NCI-H2196 (cell line): ENCODE data around the gene KIRREL3.
A peak's percentile ranks its signal among the peaks of the same experiment; 100 is the strongest.

ENCODE experiments used
- DNase-seq: peaks from one replicate; lab custom pipeline; 2025; ENCODE audit not compliant: unreplicated experiment; lab: John Stamatoyannopoulos, UW

Gene KIRREL3

GRCh38 chr11:126459691-126460281, 540.8 kb downstream of the KIRREL3 start:
- no peak for DNase-seq

DNA sequence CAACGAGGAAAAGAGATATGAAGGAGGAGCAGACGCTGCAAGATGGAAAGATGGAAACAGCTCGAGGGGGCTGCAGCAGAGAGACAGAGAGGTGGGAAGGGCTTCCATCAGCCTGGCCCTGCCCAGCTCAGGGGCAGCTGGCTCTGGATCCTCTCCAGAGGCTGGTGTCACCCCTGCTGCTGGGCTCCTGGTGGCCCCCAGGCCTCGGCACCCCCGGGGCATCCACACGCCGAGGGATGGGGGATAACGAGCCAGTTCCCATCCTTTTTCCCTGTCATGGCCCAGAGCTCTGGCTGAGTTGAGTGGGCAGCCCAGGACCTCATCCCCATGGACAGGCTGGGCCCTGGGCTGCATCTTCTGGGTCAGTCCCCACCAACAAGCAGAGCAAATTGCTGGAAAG, 542.8 kb downstream of the KIRREL3 start:
- DNase-seq, result no peak

GRCh38 chr11:126456783-126457542, 543.6 kb downstream of the KIRREL3 start:
- DNase-seq, result no peak

- DNase-seq, result no peak
Observed at GRCh38 chr11:126456089-126456488, 544.5 kb downstream of the KIRREL3 start.

GRCh38 chr11:126452241-126453101, 548.1 kb downstream of the KIRREL3 start:
- no peak for DNase-seq

DNA sequence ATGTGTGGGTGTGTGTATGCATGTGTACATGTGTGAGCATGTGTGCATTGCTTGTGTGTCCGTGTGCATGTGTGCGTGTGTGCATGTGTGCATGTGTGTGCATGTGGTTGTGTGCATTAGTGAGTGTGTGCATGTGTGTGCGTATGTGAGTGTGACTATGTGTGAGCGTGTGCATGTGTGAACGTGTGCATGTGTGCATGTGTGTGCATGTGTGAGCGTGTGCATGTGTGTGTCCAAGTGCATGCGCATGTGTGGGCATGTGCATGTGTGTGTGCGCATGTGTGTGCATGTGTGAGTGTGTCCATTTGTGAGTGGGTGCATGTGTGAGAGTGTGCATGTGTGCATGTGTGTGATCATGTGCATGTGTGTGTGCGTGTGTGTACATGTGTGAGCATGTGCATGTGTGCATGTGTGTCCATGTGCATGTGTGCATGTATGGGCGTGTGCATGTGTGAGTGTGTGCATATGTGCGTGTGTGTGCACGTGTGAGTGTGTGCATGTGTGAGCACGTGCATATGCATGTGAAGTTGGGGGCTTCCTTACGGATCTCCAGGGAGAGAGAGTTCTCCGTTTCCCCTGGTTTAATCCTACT, 549.3 kb downstream of the KIRREL3 start:
- DNase-seq, result no peak

DNA sequence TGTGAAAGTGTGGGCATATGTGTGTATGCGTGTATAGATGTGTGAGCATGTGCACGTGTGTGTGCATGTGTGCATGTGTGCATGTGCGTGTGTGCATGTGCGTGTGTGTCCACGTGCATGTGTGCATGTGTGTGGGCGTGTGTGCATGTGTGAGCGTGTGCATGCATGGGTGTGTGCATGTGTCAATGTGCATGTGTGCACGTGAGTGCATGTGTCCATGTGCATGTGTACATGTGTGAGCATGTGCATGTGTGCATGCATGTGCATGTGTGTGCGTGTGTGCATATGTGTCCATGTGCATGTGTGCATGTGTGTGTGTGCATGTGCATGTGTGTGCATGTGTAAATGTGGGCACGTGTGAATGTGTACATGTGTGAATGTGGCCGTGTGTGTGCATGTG, 549.8 kb downstream of the KIRREL3 start:
- DNase-seq, result no peak

DNA sequence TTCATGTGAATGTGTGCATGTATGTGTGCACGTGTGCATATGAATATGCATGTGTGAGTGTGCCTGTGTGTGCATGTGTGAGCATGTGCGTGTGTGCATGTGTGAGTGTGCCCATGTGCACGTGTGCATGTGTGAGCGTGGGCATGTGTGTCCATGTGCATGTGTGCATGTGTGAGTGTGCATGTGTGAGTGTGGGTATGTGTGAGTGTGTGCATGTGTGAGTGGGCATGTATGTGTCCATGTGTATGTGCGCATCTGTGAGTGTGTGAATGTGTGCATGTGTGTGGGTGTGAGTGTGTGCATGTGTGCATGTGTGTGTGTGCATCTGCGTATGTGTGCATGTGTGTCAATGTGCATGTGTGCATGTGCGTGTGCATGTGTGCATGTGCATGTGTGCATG, 550.4 kb downstream of the KIRREL3 start:
- no peak for DNase-seq

- DNase-seq, result no peak
Observed at GRCh38 chr11:126446581-126446980, 554.0 kb downstream of the KIRREL3 start.

- no peak for DNase-seq
Observed at GRCh38 chr11:126444072-126444471, 556.5 kb downstream of the KIRREL3 start.

DNA sequence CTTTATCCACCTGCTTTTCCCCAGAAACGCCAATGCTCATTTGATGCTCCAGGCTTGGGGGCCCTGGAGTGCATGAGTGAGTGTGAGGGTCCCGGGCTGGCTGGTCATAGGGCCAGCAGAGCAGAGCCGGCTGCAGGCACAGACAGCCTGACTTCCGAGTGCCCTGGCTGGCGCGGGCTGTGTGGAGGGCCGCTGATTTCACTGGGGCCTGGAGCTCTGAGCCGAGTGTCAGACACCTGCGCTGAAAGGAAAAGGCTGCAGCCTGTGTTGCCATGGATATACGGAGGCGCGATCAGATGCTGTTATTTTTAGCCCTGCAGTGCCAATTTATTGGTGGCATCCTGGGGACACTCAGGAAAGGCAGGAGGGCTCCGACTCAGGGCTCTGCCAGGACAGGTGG, 557.5 kb downstream of the KIRREL3 start:
- no peak for DNase-seq

GRCh38 chr11:126440792-126441514, 559.6 kb downstream of the KIRREL3 start:
- DNase-seq, result peak; percentile 87

DNA sequence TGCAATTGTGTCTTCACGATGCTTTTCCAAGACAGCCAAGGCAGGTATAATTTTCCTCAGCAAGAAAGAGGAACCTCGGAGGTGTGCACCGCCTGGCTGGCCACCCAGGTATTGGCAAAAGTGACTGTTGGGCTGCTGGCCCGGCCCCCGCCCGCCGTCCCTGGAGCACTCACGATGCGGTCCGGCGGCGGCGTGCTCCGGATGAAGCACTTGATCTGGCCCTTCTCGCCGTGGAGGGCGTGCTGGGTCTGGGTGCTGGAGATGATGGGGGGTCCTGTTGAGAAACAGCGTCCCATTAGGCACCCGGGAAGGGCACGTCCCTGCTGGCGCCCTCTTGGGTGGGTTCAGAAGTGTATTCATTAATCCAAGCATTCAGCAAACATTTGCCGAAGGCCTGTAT, 560.3 kb downstream of the KIRREL3 start:
- no peak for DNase-seq

GRCh38 chr11:126438691-126439090, 561.9 kb downstream of the KIRREL3 start:
- no peak for DNase-seq

- DNase-seq, result no peak
Observed at GRCh38 chr11:126438272-126438671, 562.3 kb downstream of the KIRREL3 start.

DNA sequence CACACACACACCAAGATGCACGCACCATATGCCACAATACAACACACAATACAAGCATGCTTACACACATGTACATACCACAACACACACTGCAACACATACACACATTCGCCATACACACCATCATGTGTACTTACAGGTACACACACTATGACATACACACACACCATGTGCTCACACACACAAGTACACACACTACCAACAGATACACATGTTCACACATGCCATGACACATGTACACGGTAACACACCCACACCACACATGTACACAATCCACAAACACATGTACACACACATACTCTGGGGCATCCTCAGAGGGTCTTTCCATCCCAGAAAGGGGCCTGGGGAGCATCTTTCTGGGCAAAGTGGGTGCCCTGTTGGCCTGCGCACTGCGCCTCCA, 562.8 kb downstream of the KIRREL3 start:
- DNase-seq, result no peak

- no peak for DNase-seq
Observed at GRCh38 chr11:126436209-126436755, 564.3 kb downstream of the KIRREL3 start.

- no peak for DNase-seq
Observed at GRCh38 chr11:126434950-126435335, 565.6 kb downstream of the KIRREL3 start.

DNA sequence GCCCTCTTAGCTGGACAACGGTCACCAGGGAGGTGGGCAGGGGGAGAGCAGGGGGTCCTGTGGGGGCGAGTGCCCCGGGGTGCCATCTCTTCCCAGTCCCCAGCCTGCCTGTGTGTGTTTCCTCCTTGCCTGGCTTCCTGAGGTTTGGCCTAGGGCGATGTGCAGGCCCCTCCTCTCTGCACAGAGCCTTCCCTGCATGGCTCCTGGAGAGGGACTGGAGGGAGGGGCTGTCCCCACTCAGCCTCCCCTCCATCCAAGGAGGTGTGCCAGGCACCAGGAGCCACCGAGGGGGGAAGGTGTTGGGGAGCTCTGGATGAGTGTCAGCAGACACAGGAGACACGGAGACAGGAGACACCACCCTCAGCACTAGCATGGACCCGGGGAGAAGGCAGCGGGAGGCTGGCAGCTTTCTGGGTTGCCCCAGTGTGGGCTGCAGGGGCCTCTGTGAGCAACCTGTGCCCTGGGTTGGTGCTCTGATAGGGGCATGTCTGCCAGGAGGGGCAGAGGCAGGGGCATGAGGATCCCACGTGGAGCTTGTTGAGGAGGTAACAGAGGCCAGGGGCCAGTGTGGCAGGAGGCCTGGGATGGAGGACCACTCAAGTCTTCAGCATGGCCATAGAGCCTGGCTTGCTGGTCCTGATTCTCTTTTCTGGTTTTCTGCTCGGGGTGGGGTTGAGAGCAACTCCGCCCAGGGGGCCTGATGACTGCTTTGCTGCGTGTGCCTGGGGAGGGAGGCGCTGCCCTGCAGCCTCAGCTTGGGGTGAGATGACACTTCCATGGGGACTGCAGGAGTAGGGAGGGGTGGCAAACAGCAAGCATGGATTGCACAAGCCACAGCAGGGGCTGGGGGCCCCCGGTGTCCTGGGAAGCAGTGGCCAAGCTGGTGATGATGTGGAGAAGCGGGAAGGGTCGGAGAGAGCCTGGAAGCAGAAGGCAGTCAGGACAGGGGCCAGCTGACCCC, 566.3 kb downstream of the KIRREL3 start:
- no peak for DNase-seq
